Ishikawa (cell line): Measurements from ENCODE around the gene GRB10.

Source experiments
- CEBPB ChIP-seq: IDR thresholded peaks from 2 replicates; pipeline ENCODE4 v1.6.1; 2012
- CREB1 ChIP-seq: IDR thresholded peaks from 2 replicates; pipeline ENCODE4 v1.6.1; 2012; ENCODE audit warnings: low read depth
- EGR1 ChIP-seq: IDR thresholded peaks from 2 replicates; pipeline ENCODE4 v1.6.1; 2012
- EP300 ChIP-seq: IDR thresholded peaks from 2 replicates; pipeline ENCODE4 v1.6.1; 2012; ENCODE audit warnings: borderline replicate concordance
- FOXM1 ChIP-seq: IDR thresholded peaks from 2 replicates; pipeline ENCODE4 v1.6.1; 2012; ENCODE audit warnings: low read depth, borderline replicate concordance
- MAX ChIP-seq: IDR thresholded peaks from 2 replicates; pipeline ENCODE4 v1.6.1; 2012
- NFIC ChIP-seq: IDR thresholded peaks from 2 replicates; pipeline ENCODE4 v1.6.1; 2012
- RAD21 ChIP-seq: IDR thresholded peaks from 2 replicates; pipeline ENCODE4 v1.6.1; 2012; ENCODE audit warnings: low read depth
- REST ChIP-seq: IDR thresholded peaks from 2 replicates; pipeline ENCODE4 v1.6.1; 2012; ENCODE audit warnings: low read depth, mild to moderate bottlenecking
- TAF1 ChIP-seq: IDR thresholded peaks from 2 replicates; pipeline ENCODE4 v1.6.1; 2012; ENCODE audit warnings: low read depth, mild to moderate bottlenecking
- TCF12 ChIP-seq: IDR thresholded peaks from 2 replicates; pipeline ENCODE4 v1.6.1; 2012; ENCODE audit warnings: low read depth
- TEAD4 ChIP-seq: IDR thresholded peaks from 2 replicates; pipeline ENCODE4 v1.6.1; 2012
- USF1 ChIP-seq: IDR thresholded peaks from 2 replicates; pipeline ENCODE4 v1.6.1; 2012
- YY1 ChIP-seq: IDR thresholded peaks from 2 replicates; pipeline ENCODE4 v1.6.1; 2012; ENCODE audit warnings: low read depth
- ZBTB7A ChIP-seq: IDR thresholded peaks from 2 replicates; pipeline ENCODE4 v1.6.1; 2012; ENCODE audit warnings: low read depth

GRB10 gene

GRCh38 chr7:50664461-50664922, 118.2 kb downstream of the GRB10 start:
- TF ChIP-seq CEBPB = no peak
- TF ChIP-seq EP300 = no peak
- no peak for TF ChIP-seq CREB1
- TF ChIP-seq TAF1 = no peak

- no peak for TF ChIP-seq REST
- TF ChIP-seq TCF12 = no peak
- no peak for TF ChIP-seq TAF1
Observed at GRCh38 chr7:50663396-50664102, 119.1 kb downstream of the GRB10 start.

- TF ChIP-seq EP300 (no peak), YY1 (no peak), TAF1 (no peak), RAD21 (no peak), ZBTB7A (no peak), CREB1 (no peak)
Observed at GRCh38 chr7:50662996-50663395, 119.7 kb downstream of the GRB10 start.

GRCh38 chr7:50662041-50662694, 120.5 kb downstream of the GRB10 start:
- no peak for TF ChIP-seq MAX
- TF ChIP-seq REST = no peak
- TF ChIP-seq EP300 = no peak
- TF ChIP-seq TEAD4 = no peak
- TF ChIP-seq ZBTB7A = no peak
- TF ChIP-seq RAD21 = no peak
- no peak for TF ChIP-seq USF1
- TF ChIP-seq TAF1 = no peak

- TF ChIP-seq NFIC (no peak), USF1 (no peak), YY1 (no peak), TAF1 (no peak), TCF12 (no peak), EGR1 (no peak), CREB1 (no peak), TEAD4 (no peak), FOXM1 (no peak), RAD21 (no peak), CEBPB (no peak), ZBTB7A (no peak), REST (no peak), EP300 (no peak), MAX (no peak)
Observed at GRCh38 chr7:50661345-50662040, 121.2 kb downstream of the GRB10 start.
